GM19351 (cell line): Measurements from ENCODE around the gene NPHP1.
"Not testable (repeated sequence)": the region's sequence is repeated elsewhere in the genome, so short reads cannot be mapped to it uniquely, and the experiment has no call there.

Experiments
- ATAC-seq: cut with Tn5 transposase; IDR thresholded peaks from one replicate; pipeline ENCODE4 v1.9.1; 2021; ENCODE audit warnings: mild to moderate bottlenecking, moderate library complexity; ENCODE audit not compliant: unreplicated experiment

The NPHP1 gene

DNA sequence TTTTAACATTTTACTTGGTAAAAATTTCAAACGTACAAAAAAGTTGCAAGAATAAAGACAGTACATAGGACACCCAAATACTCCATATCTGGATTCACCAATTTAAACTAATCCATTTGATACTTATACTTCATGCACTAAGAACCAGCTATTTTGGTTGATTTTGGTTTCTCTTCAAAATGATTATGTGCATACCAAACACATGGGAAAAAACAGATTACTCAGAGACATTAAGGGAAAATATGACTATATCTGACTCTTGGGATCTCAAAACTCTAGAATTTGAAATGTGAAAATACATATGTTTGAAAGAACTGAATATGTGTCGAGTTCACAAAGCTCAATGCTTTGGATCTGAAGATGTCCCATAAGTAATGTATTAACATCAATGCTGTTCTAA is 73.6 kb downstream of the NPHP1 start:
- ATAC-seq: no peak

DNA sequence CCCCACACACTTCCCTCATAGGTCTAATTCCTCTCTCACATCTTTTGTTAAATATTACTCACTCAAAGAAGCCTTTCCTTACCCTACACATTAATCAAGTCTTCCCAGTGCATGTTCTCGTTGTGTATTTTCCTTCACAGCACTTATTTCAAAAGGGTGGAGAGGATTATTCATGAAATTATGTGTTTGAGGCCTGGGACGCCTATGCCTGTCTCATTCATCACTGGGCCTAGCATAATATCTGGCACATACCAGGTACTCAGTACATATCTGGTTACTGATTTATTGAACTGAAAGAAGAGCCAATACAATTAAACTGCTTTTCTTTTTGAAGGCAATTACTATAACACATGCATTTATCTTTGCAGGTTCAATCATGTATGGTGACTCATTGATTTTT is 74.1 kb downstream of the NPHP1 start:
- no peak for ATAC-seq

DNA sequence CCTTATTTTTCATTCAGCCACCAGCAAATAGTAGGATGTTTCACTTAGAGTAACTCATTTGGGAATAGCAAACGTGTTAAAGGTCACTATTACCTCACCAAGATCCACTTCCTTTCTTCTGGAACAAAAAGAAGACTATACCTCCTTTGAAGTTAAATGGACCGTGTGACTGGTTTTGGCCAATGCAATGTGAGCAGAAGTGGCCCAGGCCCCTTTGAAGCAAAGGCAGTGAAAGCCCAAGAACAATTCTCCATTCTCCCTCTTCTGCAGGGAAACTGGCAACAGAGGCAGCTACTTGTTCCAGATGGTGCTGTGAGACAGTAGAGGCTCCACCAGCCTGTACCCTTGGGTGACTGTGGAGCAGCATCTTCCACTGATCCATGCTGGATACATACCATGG is 77.9 kb downstream of the NPHP1 start:
- no peak for ATAC-seq

DNA sequence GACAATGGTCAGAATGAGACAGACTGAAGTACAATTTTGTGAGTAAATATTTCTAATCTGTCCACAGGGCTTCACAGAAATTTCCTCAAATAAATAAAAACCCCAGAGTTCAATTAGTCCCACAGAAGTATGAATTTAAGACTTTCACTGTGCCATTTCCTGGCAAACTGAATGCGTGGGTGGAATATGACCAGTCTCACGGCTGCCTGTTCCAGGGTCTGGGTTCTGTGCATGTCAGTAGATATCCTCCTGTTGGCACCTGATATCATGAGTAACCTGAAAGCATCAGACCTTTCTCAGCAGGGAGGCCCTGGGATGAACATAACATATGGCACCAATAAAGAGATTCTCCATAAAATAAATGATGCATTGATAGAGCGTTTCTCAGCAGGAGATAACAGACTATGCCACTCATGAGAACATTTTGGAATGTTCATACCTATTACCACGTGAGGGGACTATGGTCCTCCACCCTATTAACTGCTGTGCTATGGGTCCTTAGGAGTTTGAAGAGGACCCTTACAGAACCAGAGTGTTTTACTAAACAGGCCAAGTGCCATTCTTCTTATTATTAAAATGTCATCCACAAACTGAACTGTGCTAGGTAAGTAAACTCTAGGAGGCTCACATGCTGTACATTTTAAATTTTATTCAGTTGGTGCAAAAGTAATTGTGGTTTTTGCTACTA is 78.6 kb downstream of the NPHP1 start:
- no peak for ATAC-seq

DNA sequence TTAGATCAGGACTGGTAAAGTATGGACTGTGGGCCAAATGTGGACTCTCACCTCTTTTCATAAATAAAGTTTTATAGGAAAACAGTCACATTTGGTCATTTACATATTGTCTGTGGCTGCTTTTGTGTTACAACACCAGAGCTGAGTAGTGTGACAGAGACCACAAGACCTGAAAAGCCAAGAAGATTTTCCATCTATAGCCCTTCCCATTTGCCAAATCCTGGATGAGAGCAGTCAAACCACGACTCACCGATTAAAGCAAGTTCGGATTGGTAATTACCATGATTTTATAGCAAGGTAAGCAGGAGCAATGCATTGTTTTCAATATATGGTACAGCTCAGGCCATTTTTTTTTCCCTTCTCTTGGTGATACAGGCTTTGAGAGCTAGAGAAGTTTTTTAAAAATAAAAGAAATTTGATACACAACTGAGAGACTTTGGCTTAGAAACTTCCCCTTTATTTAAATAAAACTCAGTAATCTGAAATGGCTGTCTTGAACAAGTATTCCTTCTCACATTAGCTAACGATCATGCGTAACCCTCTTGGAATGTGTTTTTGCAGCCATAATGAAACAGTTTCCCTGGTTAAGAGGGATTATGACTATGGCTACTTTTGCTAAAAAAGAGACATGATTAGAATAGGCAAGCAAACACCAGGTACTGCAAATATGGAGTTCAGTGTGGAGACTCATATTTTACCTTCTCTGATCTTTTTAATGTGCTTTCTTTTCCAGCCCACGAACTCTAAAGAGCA is 79.7 kb downstream of the NPHP1 start:
- ATAC-seq: no peak

DNA sequence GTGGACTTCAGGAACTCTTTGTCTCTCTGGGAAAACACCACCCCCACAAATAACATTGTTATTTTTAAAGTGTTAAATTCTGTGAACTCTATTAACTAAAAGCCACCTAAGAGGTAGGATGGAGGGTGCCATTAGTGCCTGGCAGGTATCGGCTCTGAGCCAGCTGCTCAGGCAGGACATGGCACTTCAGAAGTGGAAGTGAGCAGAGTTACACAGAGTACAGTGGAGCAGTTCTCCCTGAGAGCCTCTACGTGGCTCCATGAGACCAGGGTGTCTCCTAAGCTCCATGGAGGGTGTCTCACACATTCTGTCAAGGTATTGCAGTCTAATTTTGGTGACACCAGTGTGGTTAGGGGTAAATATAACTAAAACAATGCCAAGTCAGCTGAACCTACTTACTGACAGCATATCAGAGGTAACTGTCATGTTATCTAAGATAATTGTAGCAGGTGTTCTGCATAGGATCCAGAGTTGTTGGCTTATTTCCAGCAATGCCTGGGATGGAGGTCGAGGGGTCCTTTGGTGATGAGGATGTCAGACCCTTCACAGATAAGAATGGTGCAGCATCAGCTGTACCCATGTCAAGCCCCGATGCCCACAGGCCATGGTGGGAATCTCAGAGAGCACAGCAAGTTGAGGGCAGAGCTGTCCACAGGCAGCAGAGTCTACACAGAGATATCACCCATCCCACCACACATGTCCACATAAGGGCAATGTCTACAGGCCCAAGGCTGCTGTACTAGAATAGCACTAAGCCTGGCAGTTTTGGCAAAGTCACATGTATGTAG is 80.6 kb downstream of the NPHP1 start:
- no peak for ATAC-seq

DNA sequence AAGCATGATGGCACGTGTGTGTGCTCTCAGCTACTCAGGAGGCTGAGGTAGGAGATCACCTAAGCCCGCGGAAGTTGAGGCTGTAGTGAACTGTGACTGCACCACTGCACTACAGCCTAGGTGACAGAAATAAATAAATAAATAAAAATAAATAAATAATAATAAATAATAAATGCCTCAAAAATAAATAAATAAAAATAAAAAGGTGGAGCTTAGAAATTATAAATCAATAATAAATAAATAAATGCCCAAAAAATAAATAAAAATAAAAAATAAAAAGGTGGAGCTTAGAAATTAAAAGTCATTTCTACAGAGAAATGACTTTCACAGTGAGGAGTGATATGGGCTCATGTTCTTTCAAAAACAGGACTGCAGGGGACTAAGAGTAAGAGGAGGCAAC is 83.2 kb downstream of the NPHP1 start:
- no peak for ATAC-seq

DNA sequence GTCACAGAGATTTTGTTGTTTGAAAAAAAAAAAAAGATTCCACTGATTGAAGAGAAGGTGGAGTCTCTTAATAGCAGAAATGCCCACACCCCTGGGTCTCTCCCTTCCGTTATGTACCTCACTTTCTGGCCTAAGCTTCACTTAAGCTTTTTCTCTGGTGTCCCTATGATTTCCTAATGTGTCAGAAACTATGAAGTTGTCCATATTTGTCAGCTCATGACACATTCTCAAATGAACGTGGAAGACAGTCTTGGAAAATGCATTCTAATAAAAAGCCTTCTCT is 83.8 kb downstream of the NPHP1 start:
- ATAC-seq: no peak

DNA sequence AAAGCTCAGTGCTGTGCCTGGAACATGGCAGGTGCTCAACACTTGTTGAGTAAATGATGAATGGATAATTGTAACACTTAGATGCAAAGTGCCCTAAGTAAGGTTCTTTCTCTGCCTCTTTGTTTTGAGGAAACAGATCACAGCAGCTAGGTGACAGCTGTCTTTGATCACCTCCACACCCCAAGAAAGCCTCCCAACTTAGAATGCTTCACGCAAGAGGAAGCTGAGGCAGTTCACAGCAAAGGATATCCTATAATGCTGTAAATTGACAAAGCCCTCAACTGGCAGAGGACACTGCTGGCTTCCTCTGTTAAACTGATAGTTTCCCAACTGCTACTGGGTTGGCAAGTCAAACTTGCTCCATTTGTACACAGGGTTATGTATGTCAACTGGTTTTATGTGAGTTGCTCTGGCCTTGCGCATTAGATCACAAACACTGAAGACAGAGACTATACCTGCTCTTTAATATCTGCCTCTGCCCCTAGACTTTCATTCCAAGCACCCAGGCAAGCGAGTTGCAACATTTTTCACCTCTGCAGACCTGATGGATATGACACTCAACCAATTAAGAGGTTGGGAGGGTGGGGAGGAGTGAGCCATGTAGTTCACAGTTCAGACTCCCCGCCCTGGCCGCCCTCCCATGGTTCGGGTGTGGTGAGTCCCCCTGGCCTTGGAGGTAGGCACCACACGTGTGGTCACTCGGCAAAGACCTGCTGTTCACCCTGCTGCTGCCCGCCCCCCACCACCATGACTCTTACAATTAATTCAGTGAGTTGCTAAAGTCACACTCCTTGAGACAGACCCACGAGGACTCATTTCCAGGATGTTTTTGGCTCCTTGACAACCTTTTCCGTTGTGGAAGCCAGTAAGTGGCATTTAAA is 84.4 kb downstream of the NPHP1 start:
- ATAC-seq: no peak

DNA sequence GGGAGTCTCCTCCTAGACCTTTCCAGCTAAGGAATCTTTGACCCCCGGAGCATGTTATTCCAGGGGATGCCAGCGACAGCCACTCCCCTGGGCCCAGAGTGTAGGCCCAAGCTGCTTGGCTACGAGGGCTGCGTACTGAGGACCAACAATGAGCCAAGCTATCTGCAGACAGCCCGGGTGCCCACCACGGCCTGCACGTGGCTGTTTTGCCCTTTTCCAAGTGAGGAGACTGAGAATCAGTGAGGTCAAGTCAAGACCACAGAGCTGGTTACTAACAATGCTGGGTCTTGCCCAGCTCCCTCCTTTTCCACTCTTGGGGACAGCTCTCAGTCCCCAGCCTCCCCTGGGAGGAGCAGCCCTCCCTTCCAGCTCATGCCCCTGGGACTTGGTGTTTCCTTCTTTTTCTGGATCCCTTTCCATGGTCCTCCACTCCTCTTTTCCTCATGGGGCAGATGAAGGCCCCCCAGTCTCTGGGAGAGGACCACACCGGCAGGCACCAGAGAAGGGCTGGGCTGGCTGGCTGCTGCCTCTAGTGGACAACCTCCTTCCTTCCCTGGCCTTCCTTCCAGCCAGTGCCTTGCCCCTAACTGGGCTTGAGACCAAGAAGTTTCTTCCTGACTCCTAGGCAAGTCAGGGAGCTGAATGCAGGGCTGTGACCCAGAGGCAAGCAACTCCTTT is 88.6 kb downstream of the NPHP1 start:
- no peak for ATAC-seq

DNA sequence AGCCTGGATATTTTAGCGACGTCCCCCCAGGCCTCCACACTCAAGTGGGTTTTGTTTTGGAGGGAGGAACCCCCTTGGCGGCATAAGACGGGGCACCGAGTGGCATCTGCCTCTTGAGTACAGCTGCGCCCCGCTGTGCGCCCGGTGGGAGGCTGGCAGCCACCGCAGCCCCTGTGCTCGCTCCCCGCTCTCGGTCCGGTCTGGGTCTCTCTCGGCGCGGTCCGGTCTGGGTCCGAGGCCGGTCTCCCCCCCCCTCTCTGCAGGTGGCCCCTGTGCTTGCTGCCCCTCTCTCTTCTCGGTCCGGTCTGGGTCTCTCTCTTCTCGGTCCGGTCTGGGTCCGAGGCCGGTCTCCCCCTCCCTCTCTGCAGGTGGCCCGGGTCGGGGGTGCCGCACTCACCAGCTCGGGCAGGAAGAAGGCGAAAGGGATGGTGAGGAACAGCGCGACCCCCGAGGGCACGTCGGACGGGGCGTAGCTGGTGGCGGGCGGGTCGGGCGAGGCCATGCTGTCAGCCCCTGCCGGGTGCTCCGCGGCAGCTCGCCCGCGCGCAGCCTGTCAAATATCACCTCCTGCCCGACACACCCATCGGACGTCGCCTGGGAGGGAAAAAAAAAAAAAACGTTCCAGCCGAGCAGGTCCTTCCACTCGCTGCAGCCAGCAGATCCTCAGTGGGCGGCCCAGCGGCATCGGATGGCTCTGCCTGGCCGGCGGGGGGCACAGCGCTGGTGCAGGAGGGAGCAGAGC is 89.4 kb downstream of the NPHP1 start, which contains the start of gene MALL:
Gene MALL (minus strand): TSS at position 532 of the 742 bp plus-strand sequence. CDS start 30 bp downstream, at position 502.
- no peak for ATAC-seq

DNA sequence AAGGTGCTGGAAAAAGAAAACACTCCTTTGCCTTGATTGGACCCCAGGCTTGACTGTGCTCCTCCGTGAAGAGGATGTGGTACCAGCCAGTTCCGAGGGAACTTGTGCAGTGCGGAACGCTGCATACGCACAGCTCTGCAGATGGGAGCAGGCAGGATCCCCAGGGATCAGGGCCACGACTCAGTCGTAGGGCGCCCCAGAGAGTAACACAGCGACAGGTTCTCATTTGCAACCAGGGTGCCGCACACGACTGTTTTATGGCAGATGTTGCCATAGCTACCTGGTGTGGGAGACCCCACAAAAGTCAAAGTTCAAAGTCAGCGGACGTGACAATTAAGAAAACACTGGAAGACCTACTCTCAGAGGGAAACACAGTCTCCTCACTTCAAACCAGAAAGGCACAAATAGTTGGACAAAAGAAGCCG is 90.0 kb downstream of the NPHP1 start:
- ATAC-seq: no peak

DNA sequence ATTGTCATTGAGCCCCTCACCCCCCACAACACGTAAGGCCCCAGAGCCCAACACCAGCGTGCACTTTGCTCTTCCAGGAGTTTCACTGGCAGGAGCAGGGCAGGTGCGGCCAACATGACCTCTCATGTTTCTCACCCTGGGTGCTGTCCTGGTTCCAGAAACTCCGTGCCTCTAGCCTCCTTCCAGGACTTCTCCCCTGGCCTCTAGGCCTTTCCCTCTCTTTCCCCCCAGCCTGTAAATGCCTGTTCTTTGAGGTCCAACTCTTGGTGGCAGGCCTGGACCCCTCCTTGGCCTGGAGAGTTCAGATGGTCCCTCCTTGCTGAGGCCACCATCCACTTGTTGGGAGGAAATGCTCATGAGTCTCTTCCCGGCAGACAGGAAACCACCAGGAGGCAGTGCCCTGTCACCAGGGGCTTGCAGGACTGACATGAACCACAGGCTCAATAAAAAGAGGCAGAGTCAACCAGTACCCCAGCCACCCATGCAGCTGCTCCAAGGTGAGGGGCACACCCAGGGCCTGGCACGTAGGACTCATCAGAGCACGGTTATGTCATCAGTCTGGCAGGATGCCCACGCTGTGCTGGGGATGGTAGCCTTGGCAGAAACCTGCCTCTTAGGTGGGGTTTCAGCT is 90.7 kb downstream of the NPHP1 start:
- no peak for ATAC-seq

DNA sequence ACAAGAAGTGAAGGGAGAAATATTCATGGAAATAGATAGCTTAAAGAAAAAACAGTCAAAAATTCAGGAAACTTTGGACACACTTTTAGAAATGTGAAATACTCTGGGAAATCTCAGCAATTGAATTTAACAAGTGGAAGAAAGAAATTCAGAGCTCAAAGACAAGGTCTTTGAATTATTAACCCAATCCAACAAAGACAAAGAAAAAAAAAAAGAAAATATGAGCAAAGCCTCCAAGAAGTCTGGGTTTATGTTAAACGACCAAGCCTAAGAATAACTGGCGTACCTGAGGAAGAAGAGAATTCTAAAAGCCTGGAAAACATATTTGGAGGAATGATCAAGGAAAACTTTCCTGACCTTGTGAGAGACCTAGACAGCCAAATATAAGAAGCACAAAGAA is 96.5 kb downstream of the NPHP1 start:
- ATAC-seq: not testable (repeated sequence)

DNA sequence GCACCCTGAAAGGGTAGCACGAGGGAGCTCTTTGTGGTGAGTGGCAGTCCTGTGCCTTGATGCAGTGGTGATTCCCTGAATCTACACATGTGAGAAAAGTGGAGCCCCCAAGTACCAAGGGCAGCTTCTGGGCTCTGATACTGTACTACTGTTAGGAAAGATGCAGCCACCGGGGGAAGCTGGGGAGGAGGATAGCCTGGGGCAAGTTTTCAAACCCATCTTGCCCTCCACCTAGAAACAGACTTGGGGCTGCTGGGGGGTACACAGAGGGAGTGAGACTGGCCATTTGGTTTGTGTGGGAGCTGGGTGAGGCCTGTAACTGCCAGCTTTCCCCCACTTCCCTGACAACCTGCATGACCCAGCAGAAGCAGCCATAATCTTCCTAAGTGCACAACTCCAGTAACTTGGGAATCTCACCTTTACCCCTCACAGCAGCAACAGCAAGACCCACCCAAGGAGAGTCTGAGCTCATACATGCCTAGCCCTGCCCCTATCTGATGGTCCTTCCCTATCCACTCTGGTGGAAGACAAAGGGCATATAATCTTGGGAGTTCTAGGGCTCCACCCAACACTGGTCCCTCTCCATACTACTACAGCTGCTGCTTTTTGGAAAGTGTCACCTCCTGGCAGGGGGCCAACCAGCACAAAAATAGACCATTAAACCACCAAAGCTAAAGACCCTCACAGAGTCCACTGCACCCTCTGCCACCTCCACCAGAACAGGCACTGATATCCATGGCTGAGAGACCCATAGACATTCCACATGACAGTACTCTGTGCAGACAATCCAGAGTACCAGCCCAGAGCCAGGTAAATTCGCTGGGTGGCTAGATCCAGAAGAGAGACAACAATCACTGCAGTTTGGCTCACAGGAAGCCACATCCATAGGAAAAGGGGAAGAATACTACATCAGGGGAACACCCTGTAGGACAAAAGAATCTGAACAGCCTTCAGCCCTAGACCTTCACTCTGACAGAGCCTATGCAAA is 97.4 kb downstream of the NPHP1 start:
- no peak for ATAC-seq

DNA sequence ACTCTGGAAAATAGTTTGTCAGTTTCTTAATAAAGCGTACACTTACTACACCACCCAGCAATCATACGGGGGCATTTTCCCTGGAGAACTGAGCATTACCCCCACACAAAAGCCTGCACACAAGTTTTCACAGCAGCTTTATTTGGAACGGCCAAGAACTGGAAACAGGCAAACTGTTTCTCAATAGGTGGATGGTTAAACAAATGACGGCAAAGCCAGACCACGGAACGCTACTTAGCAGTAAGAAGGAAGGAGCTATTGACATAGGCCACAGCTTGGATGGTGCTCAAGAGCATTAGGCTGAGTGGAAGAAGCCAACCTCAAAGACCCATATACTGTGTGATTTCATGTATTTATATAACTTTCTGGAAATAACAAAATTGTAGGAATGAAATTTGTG is 98.2 kb downstream of the NPHP1 start:
- no peak for ATAC-seq

DNA sequence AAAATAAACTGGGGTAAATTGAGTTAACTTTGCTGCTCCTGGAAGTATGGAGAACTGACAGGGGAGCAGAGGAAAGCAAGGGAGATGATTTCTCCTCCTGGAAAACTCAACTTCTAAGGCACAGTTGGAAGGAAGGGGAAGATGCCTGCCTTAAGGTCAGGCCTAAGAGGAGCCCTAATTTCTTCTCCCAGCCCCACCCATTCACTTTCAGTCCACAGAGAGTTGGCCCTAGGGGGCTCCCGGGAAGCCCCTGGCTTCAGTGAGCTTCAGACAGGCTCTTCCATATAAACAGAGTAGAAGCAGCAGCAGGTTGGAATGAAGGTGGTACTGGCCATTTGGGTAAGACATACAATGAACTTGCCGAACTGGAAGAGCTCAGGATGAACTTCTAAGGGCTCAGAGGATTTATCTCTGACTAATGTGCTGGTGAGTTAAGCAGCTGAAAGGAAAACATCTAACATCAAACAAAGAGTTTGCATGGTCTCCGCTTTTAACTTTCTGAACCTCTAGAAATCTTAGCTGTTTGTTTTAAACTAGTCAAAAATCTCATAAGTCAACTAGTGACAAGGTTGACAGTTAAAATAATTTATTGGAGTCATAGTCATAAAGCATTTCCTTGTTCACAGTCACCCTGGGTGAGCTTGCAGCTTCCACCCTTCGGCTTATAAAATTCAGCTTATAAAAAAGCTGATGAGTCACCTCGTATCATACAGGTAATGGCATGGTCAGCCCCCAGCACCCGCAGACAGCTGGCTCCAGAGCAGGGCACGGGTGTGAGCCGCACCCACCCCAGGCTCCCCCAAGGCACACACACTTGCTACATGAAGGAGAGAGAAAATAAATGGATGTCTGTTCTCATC is 99.0 kb downstream of the NPHP1 start:
- ATAC-seq: no peak
